Adrenal gland (tissue), 5 donors: ENCODE data around the gene CAV2.

ENCODE experiments used
- CTCF ChIP-seq, 6 experiments: fragments of 450-650 bp in 4 of 6; fragments of 200-600 bp in 2 of 6; sonication (generic) in 1 of 6; IDR thresholded peaks; 1 replicate in 5 of 6; 2 replicates in 1 of 6; pipeline versions ENCODE4 v1.5.1 to v1.8.0; 2016 to 2021; ENCODE audit warnings: antibody characterized with exemption in 6 of 6, mild to moderate bottlenecking in 2 of 6, moderate library complexity in 1 of 6
- POLR2A ChIP-seq, 2 donors: fragments of 450-650 bp; IDR thresholded peaks; one replicate each; pipeline ENCODE4 v1.6.1; 2017; ENCODE audit warnings: antibody characterized with exemption in 2 of 2, mild to moderate bottlenecking in 2 of 2, moderate library complexity in 1 of 2
- donor health status: DM: no; HTN: no; CAD: no.

DNA sequence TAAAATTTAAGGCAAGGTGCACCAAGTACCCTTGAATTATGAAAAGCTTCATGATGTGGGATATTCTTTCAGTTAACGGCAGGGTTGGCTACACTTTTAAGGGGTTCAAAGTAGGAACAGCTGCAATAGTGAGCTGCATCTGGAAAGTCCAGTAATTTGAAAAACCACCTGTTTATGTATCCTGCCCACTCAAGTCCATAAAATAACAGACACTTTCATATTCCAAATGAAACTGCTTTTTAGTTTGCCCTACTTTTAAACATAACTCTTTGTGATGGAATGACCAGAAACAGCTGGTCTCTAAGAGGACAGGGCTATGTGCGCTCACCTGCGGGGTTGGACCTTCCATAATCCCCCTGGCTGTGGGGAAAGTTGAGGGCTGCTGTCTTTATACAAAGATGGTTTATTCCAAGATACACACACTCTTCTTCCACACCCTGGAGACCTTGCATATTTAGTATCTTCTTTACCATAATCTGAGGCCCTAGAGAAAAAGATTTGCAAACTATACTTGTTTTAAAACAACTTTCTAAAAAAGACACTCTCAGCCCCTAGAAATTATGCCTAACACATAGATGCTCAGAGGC, 32.7 kb downstream of the CAV2 start:
- TF ChIP-seq CTCF (IDR thresholded peaks at IDR 0.05) (no peak), POLR2A (IDR thresholded peaks at IDR 0.05) (no peak)
